Hindlimb muscle (tissue), 1 donor: ENCODE results near the gene OS9. TPM values are rescaled to one million over a fixed set of nuclear protein-coding genes. Genes with fewer than 3 reads are reported as not detected.

Experiments
- DNase-seq: peaks from one replicate; pipeline ENCODE4 v3.0.0-alpha.2; 2013
- polyA plus RNA-seq: library from polyadenylated mRNA; unstranded; fragments of 120-200 nt; gene quantifications from one replicate; pipeline ENCODE4 v1.2.1, GENCODE V29; 2013; ENCODE audit not compliant: insufficient read length

OS9 gene
- polyA plus RNA-seq, 1 donor = 118 TPM

DNA sequence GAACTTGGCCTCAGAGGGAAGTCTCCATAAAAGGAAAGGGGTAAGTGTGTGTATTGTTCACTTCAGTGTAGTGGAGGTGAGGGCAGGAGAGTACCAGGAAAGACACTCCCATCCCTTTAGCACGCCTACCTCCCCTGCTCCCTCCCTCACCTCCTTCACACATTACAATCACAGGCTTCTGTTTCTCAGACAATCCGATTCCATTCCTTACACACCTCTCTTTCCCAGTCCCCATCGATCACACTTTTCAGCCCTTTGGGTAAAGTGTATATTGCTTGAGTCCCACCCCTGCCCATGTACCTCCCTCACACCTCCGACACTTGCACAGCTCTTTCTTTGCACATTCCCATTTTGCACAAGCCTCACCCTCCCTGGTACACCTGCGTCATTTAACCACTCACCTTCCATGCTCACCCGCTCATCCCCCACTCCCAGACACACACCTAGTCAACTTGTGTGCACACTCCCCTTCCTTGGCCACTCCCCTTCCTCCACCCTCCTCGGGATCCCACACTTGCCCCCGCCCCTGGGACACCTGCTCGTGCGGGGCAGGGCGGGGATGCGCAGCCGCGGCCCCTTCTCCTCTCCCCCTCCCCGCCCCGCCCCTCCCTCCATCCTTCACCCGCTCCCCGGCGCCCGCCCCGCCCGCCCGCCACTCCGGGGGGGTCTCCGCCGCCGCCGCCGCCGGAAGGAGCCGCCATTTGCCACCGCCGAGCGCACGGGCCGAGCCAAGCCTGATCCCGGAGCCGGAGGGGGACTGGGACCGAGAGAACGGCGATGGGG lies 60.7 kb downstream of the OS9 start, which contains the start of gene MARCHF9:
Gene MARCHF9 (plus strand): TSS at position 693 of the 783 bp plus-strand sequence. CDS start 426 bp downstream, outside the sequence.
- no peak for DNase-seq

DNA sequence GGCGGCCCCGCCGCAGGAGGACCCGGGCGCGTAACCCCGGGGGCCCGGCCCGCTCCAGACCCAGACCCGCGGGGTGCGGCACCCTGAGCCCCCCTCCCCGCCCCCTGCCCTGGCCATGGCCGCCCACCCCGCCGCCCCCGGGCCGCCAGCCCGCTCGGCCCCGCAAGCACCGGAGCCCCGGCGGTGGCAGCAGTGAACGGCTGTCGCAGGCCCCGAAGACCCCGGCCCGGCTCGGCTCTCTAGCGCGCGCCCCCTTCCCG lies 61.2 kb downstream of the OS9 start:
- DNase-seq = no peak

DNA sequence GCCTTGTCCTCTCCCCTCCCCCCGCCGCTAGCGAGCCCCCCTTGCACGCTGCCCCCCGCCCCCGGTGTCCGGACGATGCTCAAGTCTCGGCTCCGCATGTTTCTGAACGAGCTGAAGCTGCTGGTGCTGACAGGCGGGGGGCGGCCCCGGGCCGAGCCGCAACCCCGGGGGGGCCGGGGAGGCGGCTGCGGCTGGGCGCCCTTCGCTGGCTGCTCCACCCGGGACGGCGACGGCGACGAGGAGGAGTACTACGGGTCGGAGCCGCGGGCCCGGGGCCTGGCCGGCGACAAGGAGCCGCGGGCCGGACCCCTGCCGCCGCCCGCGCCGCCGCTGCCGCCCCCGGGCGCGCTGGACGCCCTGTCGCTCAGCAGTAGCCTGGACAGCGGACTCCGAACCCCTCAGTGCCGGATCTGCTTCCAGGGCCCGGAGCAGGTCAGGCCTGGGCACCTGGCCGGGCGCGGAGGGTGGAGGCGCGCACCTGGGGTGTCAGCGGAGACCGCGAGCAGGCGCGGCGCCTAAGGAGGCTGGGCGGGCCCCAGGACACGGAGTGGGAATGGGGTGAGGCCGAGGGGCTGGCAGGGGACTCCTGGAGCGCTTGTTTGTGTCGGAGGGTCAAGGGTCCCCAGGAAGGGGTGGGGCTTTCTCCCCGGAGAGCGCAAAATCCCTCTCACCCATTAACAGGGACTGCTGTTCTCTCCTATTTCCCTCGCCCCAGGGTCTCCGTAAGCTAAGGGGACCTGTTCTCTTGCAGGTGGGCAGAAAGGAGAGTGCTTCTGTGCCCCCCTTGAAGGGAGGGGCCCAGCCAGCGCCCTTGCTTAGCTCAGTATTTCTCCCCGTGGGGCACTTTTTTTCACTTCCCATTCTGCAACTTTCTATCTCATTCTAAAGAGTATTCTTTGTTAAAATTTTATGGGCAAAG lies 61.8 kb downstream of the OS9 start:
- DNase-seq = no peak

DNA sequence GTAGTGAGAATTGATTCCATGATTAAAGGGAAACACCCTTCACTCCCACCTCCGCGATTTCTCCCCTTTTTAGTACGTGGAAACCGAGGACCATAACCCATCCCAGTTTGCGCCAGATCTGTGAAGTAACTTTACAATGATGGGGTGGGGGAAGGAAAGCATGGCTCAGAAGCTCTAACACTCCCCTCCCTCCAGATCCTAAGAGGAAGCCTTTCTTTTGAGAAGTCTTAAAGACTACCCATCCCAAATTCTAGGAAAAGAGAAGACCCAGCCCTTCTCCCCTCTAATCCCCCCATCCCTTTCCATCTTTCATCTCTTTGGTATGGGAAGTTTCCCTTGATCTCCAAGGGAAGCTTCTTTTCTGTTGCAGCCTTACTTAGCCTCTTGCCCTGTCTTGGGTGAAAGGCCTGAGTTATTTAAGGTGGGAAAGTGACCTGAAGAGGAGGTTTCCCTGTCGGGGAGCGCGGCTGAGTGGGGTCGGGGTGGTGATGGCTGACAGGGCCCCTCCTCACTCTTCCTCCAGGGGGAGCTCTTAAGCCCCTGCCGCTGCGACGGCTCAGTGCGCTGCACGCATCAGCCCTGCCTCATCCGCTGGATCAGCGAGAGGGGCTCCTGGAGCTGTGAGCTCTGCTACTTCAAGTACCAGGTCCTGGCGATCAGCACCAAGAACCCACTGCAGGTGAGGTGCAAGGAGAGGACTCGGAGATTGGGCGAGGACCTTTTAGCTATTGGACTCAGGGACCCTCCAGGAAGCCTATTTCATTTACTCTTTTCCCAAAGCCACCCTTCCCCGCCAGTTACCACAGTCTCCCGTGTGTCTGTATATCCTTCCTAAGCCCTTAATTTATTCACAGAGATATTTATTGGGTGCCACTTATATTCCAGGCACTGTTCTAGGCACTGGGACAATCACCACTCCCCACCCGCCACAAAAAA lies 62.7 kb downstream of the OS9 start:
- no peak for DNase-seq

DNA sequence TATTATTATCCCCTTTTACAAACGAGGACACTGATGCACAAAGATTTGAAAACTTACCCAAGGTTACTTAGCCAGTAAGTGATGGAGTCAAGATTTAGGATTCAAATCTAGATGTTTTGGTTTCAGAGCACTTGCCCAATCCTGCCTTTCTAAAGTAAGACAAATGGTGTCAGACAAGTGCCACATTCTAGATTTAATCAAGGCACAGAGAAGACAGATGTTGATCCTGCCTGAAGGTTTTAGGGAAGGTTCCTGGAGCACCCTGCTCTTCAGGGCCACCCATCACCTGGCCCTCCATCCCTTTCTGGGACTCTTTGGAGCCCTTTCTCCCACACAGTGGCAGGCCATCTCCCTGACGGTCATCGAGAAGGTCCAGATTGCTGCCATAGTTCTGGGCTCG lies 63.8 kb downstream of the OS9 start:
- DNase-seq = no peak

DNA sequence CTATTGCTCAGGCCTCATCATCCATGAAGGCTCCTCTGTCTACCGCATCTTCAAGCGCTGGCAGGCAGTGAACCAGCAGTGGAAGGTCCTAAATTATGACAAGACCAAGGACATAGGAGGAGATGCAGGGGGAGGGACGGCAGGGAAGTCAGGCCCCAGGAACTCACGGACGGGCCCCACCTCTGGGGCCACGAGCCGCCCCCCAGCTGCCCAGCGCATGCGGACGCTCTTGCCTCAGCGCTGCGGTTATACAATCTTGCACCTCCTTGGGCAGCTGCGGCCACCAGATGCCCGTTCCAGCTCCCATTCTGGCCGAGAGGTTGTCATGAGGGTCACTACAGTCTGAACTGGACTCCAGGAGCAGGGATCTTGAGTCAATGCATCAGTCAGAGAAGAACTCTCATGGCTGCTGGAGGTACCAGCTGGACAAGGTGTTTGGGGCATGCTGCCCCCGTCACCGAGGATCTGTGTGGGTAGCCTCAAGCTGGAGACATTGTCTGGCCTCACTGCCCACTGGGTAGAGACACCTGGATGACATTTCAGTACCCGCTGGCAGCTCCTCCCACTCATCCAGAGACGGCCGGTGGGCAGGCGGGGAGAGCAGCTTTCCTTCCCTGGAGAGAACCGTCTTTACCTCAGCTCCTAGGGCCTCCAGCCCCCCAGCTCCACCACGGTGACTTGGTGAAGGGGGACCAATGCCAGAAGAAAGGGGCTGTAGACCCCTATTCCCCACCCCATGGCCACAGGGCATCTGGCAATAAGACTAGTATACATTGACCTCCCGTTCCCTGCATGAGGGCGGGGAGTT lies 64.8 kb downstream of the OS9 start:
- no peak for DNase-seq

DNA sequence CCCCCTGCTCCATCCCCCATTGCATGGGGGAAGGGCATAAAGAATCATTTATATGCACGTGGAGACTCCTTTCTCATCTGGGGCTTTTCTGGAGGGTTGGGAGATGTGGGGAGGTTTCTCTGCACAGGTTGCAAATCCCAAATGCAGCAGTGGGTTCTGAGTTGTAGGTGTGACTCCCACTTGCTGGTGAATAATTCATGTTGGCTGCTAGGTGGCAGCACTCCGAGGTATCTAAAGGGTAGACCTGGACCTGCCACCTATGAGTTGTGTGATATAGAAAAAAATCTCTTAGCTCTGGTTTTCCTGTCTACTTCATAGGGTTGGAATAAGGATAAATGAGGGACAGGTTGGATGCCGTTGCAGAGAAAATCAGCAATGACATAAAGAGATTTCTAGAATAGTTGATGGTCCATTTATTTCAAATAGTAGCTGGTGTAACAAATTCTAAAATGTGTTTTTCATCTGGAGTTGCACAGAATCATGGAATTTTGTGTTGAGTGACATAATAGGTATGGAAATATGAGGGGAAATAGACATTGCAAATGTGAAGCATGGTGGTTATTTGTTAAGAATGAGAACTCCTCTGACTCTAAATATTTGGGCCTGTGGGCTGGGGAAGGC lies 65.5 kb downstream of the OS9 start:
- DNase-seq = no peak

DNA sequence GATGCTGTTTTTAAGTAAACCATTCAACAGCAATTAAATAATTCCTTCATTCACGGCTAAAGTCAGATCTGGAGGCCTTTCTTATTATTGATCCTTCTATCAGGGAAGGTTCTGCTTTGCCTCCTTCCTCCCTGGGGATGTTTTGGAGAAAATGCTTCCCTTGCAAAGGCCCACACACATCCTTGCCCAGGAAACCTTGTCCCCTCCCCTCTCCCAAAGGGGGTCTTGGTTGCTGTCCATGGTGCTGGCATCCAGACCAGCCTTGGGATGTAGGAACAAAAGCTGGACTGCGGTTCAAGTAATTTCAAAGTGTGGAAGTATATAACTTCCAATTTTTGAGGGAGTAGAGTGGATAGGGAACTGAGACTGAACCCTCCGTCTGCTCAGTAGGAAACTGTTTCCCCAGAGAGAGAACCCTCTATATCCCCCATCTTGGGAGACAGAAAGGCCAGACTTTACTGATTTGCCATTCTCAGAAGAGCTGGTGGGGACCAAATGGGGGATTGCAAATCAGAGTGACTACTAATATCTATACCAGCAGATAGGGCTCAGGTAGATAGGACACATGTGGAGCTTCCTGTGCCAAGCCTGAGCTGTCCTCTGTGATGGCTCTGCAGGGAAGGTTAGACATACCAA lies 66.5 kb downstream of the OS9 start:
- DNase-seq = no peak

DNA sequence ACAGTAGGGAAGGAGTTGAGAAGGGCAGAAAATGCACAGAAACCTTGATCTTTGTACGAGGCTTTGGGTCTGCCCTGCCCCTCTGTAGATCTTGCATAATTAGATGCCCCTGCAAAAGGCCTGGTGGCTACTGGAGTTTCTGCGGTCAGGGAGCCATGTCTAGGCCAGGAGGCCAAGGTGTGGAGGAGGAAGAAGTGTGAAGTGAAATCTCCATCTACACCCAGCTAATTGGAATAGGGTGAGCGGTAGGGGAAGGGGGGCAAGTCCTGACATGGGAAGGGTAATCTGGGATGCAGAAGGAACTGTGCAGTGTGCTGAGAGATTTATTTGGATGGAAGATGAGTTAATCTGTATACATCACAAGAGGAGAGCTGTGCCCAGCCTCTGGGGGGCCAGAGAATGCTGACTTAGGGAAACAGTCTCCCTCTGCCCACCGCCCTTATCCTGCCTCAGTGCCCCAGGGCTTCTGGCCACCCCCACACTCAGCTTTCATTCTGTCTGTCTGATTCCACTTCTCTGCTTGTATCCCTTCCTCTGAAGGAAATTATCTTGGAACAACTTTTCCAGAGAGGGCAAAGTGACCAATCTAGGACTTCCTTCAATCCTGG lies 67.6 kb downstream of the OS9 start:
- DNase-seq = no peak

DNA sequence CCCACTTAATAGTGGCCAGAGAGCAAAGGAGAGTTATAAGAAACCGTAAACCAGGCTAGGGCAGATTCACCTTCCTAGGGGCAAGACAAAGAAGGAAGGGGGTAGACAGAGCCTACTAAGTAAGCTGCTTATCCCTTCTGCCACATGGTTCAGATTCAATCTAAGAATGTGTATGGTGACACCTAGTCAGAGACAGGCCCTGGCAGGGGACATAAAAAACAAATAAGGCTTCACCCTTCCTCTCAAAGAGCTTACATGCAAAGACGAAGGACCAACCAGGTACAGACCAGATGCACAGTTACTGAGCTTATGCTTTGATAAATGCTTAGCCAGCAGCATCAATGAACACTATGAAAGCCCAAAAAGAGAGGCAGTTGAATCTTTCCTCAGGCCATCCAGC lies 68.5 kb downstream of the OS9 start:
- no peak for DNase-seq

DNA sequence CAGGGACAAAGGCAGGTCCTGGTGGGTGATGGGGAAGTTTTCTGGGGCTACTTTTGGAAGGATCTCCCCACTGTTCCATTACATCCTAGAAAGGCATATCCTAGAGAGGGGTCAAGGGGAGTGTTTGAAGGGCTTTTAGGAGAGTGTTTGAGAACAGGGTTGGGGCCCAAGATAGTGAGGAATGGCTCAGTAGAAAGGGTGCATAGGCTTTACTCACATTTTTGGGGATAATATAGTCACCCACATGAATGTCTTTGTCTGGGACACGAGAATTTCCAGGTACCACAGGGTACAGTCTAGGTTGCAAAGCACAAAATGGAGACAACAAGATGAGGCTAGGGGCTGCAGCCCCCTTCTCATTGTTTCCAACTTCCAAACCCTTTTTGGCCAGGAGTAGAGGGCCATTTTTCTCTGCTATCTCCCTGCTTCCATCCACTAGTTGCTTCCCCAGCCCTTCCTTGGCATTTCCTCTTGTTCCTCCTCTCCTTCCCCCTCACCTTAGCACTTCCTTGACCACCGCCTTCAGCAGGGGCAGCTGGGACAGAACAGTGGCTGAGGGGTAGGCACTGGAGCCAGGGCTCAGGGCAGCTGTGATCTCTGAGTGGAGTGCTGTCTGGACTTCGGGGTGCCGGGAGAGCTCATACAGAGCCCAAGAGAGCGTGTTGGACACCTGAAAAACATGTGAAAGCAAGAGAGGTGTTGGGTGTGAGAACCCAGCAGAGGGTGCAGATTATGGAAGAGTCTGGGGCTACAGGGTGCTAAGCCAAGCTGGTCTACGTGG lies 70.1 kb downstream of the OS9 start:
- no peak for DNase-seq

DNA sequence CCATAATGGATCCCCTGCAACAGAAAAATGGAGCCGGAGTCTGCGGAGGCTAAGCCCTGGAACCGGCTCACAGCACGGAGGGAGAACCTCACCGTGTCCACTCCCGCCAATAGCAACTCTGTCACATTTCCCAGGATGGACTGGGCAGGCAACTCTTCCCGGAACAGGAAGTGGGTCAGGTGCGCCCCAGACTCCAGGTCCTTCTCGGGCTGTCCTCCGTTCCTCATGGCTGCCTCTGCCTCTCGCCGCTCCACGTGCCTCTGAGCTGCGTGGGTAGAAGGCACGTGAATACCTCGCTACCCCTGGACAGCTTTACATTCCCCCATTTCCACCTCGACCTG lies 70.7 kb downstream of the OS9 start:
- DNase-seq = no peak

DNA sequence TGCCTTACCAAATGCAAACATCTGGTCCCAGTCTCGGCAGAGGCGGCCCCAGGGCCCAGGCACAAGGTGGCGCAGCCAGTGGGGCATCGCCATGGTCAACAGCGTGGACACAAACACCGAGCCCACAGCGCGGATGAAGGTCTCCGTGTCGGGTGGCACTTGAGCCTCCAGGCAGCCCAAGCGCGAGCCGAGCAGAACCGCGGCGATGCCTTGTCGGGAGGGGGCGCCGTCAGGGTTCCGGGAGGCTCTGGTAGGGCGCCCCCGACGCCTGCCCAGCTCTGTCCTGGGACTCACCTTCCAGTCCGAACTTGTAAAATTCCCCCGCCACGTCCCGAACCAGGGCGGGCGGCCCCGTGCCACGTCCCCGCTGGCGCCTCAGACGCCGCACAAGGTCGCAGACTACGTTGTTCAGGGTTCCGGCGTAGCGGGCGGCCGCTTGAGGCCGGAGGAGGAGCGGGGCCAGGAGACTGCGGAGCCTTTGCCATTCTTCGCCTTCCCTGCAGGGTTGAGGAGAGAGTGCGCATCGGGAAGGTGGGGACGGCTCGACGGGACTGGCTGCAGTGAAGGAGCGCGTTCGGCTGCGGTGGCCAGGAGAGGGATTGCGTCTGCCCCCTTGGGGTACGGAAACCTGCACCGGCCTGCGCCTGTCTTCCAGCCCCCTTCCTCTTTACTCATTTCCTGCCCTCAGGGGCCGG lies 71.2 kb downstream of the OS9 start:
- no peak for DNase-seq

DNA sequence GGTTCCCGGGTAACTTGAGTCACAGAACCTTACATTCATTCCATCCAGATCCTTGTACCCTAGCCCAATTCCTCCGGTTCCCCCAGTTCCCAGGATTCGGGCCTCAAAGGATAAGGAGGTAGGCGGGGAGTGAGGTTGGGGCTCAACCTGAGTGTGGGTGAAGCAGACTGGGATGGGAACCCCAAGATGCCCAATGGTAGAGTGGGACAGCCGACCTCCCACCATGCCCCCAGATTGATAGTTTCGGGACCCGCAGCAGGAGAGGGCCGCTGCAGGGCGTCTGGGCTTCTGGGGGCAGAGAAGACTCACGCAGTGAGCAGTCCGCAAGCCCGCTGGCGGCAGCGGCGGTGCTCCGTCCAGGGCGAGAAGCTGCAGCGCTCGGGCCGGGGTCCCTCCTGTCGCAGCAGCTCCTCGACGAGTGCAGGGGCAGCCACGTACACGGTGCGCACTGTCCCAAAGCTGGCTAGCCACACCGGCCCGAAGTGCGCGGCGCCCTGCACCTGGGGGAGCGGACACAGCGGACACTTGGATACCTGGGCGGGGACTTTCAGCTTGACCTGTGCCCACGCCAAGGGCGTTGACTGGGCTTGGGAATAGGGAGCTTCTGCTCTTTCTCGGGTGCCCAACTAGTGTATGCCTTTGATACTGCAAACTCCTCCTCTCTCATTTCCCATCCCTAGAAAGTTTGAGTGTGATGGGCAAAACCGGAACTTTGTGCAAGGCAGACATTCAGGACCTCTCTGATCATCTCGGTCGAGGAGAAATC lies 71.9 kb downstream of the OS9 start:
- no peak for DNase-seq

DNA sequence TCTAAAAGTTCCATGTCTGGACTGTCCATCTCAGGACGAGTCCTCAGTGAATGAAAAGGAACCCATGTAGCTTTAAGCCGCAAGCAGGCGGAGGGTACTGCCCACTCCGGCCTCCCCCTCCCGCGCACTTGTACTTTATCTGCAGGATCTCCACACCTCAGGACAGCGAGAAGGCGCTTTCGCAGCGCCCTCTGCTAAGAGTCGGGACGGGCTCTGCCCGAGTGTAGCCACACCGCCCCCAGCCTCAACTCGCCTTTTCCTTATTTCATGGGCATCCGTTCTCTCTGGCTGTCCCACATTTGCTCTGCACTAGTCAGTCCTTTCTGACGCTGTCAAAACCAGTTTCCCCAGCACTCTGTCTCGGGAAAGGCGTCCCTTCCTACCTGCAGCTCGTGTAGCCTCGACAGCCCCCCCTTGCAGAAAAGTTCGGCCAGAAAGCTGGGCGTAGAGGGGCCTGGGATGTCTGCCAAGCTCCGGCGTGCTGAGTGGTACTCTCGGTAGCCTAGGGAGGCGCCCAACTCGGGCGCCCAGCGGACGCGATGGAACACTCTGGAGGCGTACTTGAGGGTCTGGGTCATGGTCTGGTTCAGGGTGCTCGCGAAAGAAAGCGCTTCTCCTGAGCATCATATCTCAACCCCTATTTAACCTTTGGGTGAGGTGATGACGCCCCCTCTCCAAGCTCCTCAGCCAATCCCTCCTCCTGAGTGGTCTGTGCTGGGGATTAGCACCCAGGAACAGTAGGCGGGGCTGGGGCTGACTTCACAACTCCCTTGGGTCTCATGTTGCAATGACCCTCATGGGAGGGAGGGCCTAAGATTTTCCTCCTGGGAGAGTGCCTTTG lies 72.8 kb downstream of the OS9 start, which contains the start of gene CYP27B1:
Gene CYP27B1 (minus strand): TSS at position 615 of the 841 bp plus-strand sequence. CDS start 37 bp downstream, at position 578.
- no peak for DNase-seq

DNA sequence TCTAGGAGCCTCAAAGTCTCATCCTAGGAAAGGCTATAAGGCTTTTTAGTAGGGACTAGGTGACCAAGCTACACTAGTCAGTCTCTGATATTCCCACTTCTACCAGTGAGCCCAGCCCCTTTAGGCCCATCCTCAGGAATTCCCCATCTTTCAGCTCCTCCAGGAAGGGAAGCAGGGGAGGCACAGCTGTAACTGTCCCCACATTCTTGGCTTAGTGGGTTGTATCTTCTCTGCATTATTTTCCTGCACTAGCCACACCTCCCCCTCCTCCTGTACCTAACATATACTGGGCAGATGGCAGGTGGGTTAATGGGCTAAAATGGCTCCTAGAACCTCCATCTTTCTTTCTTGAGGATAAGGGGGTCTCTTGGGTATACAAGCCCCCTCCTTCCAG lies 73.4 kb downstream of the OS9 start:
- DNase-seq = no peak

DNA sequence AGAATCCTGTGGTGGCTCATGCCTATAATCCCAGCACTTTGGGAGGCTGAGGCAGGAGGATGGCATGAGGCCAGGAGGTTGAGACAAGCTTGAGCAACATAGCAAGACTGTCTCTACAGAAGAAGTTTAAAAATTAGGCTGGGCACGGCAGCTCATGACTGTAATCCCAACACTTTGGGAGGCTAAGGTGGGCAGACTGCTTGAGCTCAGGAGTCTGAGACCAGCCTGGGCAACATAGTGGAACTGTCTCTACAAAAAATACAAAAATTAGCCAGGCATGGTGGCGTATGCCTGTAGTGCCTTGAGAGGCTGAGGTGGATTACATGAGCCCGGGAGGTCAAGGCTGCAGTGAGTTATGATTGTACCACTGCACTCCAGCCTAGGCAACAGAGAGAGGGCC lies 73.9 kb downstream of the OS9 start:
- no peak for DNase-seq
